Measurements from ENCODE around the gene LMBR1L.

The LMBR1L gene

DNA sequence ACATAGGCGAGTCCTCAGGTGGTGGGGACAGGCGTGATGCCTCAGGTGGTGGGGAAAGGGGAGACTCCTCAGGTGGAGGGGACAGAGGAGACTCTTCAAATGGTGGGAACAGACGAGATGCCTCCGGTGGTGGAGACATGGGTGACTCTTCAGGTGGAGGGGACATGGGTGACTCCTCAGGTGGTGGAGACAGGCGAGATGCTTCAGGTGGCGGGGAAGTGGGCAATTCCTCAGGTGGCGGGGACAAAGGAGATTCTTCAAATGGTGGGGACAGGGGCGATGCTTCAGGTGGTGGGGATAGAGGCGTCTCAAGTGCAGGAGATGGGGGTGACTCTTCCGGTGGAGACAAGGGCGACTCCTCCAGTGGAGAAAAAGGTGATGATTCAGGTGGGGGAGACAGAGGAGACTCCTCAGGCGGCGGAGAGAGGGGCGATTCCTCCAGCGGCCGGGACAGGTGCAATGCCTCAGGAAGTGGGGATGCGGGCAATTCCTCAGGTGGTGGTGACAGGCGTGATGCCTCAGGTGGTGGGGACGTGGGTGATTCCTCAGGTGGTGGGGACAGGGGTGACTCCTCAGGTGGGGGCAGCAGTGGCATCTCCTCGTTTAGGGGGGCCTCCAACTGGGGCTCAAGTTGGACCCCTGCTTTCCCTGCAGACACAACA lies 58.7 kb downstream of the LMBR1L start:
- no peak for DNase-seq (ENCODE audit: extremely low spot score)
- TF ChIP-seq FOXK2 (IDR thresholded peaks at IDR 0.05) (no peak), L3MBTL2 (conservative IDR thresholded peaks at IDR 0.05) (no peak), FOXM1 (IDR thresholded peaks at IDR 0.05; ENCODE audit: borderline replicate concordance) (no peak), SUZ12 (IDR thresholded peaks at IDR 0.05) (no peak), ARNT (IDR thresholded peaks at IDR 0.05) (no peak), SP1 (IDR thresholded peaks at IDR 0.05) (no peak), NFRKB (IDR thresholded peaks at IDR 0.05) (no peak), ELF4 (IDR thresholded peaks at IDR 0.05) (no peak)
- ChIA-PET CTCF (no interaction called here), POLR2A (no interaction called here)

DNA sequence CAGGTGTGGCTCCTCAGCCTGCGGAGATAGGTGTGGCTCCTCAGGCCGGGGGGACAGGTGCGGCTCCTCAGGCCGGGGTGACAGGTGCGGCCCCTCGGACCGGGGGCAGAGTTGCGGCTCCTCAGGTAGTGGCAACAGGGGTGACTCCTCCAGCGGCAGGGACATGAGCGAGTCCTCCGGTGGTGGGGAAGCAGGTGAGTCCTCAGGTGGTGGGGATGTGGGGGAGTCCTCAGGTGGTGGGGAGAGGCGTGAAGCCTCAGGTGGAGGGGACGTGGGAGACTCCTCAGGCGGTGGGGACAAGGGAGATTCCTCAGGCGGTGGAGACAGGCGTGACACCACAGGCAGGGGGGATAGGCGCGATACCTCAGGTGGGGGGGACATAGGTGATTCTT lies 59.3 kb downstream of the LMBR1L start:
- ChIA-PET POLR2A (no interaction called here), CTCF (no interaction called here)
- DNase-seq (ENCODE audit: extremely low spot score), result no peak
- TF ChIP-seq ARNT (IDR thresholded peaks at IDR 0.05) (no peak), NFRKB (IDR thresholded peaks at IDR 0.05) (no peak), TARDBP (IDR thresholded peaks at IDR 0.05) (no peak), SP1 (IDR thresholded peaks at IDR 0.05) (no peak), L3MBTL2 (conservative IDR thresholded peaks at IDR 0.05) (no peak), FOXK2 (IDR thresholded peaks at IDR 0.05) (no peak), FOXA1 (IDR thresholded peaks at IDR 0.05) (no peak), ELF4 (IDR thresholded peaks at IDR 0.05) (no peak), BHLHE40 (IDR thresholded peaks at IDR 0.05; ENCODE audit: borderline replicate concordance) (no peak), LEF1 (IDR thresholded peaks at IDR 0.05; ENCODE audit: borderline replicate concordance) (no peak), ZNF384 (IDR thresholded peaks at IDR 0.05) (no peak), CTBP1 (IDR thresholded peaks at IDR 0.05; ENCODE audit: borderline replicate concordance) (no peak)

DNA sequence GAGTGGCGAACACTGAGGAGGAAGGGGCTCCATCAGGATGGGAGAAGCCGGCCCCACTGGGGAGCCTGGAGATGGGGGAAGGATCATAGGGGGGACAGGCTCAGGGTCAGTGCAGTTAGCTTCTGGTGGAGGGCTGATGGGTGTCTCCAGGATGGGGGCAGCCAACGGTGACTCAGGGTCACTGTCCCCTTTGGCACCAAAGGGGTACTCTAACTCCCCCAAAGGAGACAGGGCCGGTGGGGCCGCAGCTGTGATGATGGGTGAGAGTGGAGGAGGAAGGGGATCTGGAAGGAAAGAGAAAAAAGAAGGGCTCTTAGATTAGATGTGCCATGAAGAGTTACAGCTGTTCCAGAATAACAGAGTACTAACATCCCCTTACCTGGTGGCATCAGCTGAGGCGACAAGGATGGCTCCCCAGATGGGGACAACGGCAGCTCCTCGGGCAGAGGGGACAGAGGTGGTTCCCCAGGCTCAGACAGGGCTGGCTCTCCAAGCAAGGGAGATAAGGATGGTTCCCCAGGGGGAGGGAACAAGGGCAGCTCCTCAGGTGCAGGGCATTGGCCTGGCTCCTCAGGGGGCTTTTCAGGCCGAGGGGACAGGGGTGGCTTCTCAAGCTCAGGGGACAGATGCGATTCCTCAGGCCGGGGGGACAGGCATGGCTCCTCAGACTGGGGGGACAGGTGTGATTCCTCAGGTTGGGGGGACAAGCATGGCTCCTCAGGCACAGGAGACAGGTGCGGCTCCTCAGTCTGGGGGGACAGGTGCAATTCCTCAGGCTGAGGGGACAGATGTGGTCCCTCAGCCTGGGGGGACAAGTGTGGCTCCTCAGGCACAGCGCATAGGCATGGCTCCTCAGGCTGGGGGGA lies 59.9 kb downstream of the LMBR1L start:
- ChIA-PET CTCF (no interaction called here), POLR2A (no interaction called here)
- no peak for TF ChIP-seq CTBP1 (IDR thresholded peaks at IDR 0.05; ENCODE audit: borderline replicate concordance)
- TF ChIP-seq, protein P1, sequence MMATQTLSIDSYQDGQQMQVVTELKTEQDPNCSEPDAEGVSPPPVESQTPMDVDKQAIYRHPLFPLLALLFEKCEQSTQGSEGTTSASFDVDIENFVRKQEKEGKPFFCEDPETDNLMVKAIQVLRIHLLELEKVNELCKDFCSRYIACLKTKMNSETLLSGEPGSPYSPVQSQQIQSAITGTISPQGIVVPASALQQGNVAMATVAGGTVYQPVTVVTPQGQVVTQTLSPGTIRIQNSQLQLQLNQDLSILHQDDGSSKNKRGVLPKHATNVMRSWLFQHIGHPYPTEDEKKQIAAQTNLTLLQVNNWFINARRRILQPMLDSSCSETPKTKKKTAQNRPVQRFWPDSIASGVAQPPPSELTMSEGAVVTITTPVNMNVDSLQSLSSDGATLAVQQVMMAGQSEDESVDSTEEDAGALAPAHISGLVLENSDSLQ (IDR thresholded peaks at IDR 0.05), result no peak
- TF ChIP-seq ELF4 (IDR thresholded peaks at IDR 0.05), result no peak
- TF ChIP-seq L3MBTL2 (conservative IDR thresholded peaks at IDR 0.05), result no peak
- TF ChIP-seq BHLHE40 (IDR thresholded peaks at IDR 0.05; ENCODE audit: borderline replicate concordance), result no peak
- TF ChIP-seq ZNF384 (IDR thresholded peaks at IDR 0.05), result no peak
- TF ChIP-seq FOXK2 (IDR thresholded peaks at IDR 0.05), result no peak
- TF ChIP-seq FOXM1 (IDR thresholded peaks at IDR 0.05; ENCODE audit: borderline replicate concordance), result no peak
- TF ChIP-seq SP1 (IDR thresholded peaks at IDR 0.05), result no peak
- no peak for DNase-seq (ENCODE audit: extremely low spot score)

DNA sequence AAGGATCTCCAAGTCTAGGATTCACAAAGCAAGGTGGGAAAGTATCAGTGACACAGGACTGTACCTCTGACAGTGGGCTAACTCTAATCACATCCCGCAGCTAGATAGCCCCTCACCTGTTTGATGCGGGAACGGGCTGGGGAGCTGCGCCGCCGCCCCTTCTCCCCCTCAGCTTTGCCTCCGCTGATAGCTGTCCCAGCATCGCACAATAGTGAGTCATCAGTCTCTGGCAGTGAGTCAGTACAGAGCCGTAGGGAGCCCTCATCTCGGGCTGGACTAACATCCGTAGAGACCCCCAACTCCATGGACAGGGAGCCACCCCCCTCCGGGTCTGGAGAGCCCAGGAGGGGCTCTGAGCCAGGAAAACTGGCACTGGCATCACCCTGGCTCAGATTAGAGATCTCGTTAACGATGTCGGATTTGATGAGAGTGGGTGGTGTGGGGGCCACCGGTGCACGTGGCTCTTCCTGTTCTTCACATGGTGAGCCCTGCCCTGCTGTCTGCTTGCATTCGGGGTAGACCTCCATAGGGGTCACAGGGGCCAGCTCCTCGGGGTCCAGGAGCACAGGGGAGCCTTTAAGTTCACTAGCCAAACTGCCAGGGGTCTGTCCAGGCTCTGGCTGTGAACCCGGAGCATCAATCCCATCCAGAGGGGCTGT lies 61.0 kb downstream of the LMBR1L start:
- POLR2A ChIA-PET, result no interaction called here
- TF ChIP-seq SP1 (IDR thresholded peaks at IDR 0.05) (no peak), CTBP1 (IDR thresholded peaks at IDR 0.05; ENCODE audit: borderline replicate concordance) (no peak), BHLHE40 (IDR thresholded peaks at IDR 0.05; ENCODE audit: borderline replicate concordance) (no peak), SUZ12 (IDR thresholded peaks at IDR 0.05) (no peak), ZNF384 (IDR thresholded peaks at IDR 0.05) (no peak)
- CTCF ChIA-PET, result no interaction called here
- no peak for DNase-seq (ENCODE audit: extremely low spot score)

DNA sequence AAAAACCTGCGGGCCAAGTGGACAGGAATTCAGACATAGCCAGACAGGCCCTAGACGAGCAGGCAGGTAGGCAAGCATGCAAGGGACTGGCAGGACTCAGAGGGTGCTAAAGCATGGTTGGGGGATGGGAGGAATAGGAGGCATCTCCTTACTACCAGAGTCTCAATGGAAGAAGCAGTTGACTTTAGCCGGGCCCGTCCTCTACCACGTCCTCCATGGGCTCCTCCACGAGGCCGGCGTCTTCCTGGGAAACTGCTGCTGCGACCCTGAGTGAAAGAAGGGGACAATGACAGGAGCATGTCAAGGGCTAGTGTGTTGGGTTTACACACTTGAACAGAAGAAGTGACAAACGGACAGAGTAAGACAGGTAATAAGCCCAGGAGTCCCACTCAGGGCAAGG lies 61.7 kb downstream of the LMBR1L start:
- ChIA-PET CTCF (no interaction called here), POLR2A (interaction anchor here (1.5 kb wide), 1 partner anchor 82 kb away, joined by 7 read pairs; the partner anchor contains the start of gene TUBA1B)
- no peak for DNase-seq (ENCODE audit: extremely low spot score)
- TF ChIP-seq, protein P1 (IDR thresholded peaks at IDR 0.05), result no peak
- TF ChIP-seq TARDBP (IDR thresholded peaks at IDR 0.05) (no peak), ARNT (IDR thresholded peaks at IDR 0.05) (no peak), LEF1 (IDR thresholded peaks at IDR 0.05; ENCODE audit: borderline replicate concordance) (no peak), HDGF (IDR thresholded peaks at IDR 0.05; ENCODE audit: borderline replicate concordance) (no peak), ZNF384 (IDR thresholded peaks at IDR 0.05) (no peak), FOXK2 (IDR thresholded peaks at IDR 0.05) (no peak), SUZ12 (IDR thresholded peaks at IDR 0.05) (no peak), L3MBTL2 (conservative IDR thresholded peaks at IDR 0.05) (no peak), ELF4 (IDR thresholded peaks at IDR 0.05) (no peak), CTBP1 (IDR thresholded peaks at IDR 0.05; ENCODE audit: borderline replicate concordance) (no peak)

Measured in HEK293T (cell line).